GM12878 (cell line): ENCODE results near the gene PC. TPM values are rescaled to one million over a fixed set of nuclear protein-coding genes. Genes with fewer than 3 reads are reported as not detected.

Experiments used
- ATAC-seq: fragments of 200-7000 bp; cut with Tn5 transposase; 3 replicates; pipeline ENCODE4 v1.9.1; 2020; ENCODE audit warnings: mild to moderate bottlenecking, moderate library complexity
- BruUV-seq: library from RNA; stranded (reverse); fragments of 400-500 nt; replicated peaks from 2 replicates; lab custom pipeline; 2021; lab: Mats Ljungman, UMichigan
- CTCF ChIA-PET: fragments of 300-600 bp; sonication (Branson Sonifier 250); formaldehyde crosslinking; extraction: SDS; loops from one replicate; lab custom pipeline; 2021; ENCODE audit warnings: inconsistent platforms; lab: Yijun Ruan, JAX
- POLR2A ChIA-PET: fragments of 350-600 bp; formaldehyde crosslinking; extraction: SDS; loops from one replicate; lab custom pipeline; 2021; ENCODE audit warnings: inconsistent platforms; lab: Charles Lee
- RAD21 ChIA-PET: fragments of 300-600 bp; sonication (Branson Sonifier 250); formaldehyde crosslinking; loops from one replicate; lab custom pipeline; 2023; ENCODE audit warnings: antibody characterized with exemption; ENCODE audit not compliant: unreplicated experiment; lab: Charles Lee
- SMC1A ChIA-PET: fragments of 300-600 bp; sonication (Branson Sonifier 250); formaldehyde crosslinking; loops from one replicate; lab custom pipeline; 2023; ENCODE audit not compliant: unreplicated experiment, uncharacterized antibody; lab: Charles Lee
- DNase-seq: peaks from one replicate; pipeline ENCODE4 v3.0.0-alpha.2; 2011; ENCODE audit warnings: low read depth, low spot score
- FAIRE-seq: peaks from 3 replicates; lab custom pipeline; 2011; peaks lifted over from hg19 to GRCh38; lab: Jason Lieb, UNC
- H2AFZ ChIP-seq: 2 replicates; pipeline ENCODE4 v1.6.0; 2011; ENCODE audit warnings: low read depth, low read length, control low read depth; ENCODE audit not compliant: control insufficient read depth
- H3K27ac ChIP-seq: 2 replicates; pipeline ENCODE4 v1.5.1; 2011; ENCODE audit warnings: control low read depth; ENCODE audit not compliant: control insufficient read depth, insufficient read depth
- H3K27me3 ChIP-seq, 2 experiments: replicated peaks in 1 of 2; 2 replicates each; pipeline versions ENCODE4 v1.6.0 to v1.6.1; 2011; ENCODE audit warnings: low read length in 1 of 2; ENCODE audit not compliant: control insufficient read depth in 2 of 2, insufficient read depth in 2 of 2
- H3K36me3 ChIP-seq, 2 experiments: 2 replicates each; pipeline ENCODE4 v1.5.1; 2011; ENCODE audit warnings: low read length in 1 of 2; ENCODE audit not compliant: control insufficient read depth in 2 of 2, insufficient read depth in 2 of 2
- H3K4me1 ChIP-seq: 2 replicates; pipeline ENCODE4 v1.6.1; 2011; ENCODE audit warnings: mild to moderate bottlenecking, low read length, moderate library complexity, mixed read lengths; ENCODE audit not compliant: control insufficient read depth, insufficient read depth
- H3K4me2 ChIP-seq: 2 replicates; pipeline ENCODE4 v1.6.0; 2011; ENCODE audit warnings: control low read depth; ENCODE audit not compliant: control insufficient read depth, insufficient read depth
- H3K4me3 ChIP-seq: fragments of 200-600 bp; sonication (generic); 2 replicates; pipeline ENCODE4 v1.5.1; 2016
- H3K79me2 ChIP-seq: 2 replicates; pipeline ENCODE4 v1.6.0; 2011; ENCODE audit warnings: low read length; ENCODE audit not compliant: control insufficient read depth, insufficient read depth
- H3K9ac ChIP-seq: 2 replicates; pipeline ENCODE4 v1.8.0; 2011; ENCODE audit warnings: low read length, control low read depth, mixed read lengths; ENCODE audit not compliant: control insufficient read depth, insufficient read depth
- H3K9me3 ChIP-seq: replicated peaks from 3 replicates; pipeline ENCODE4 v1.5.1; 2011; ENCODE audit warnings: mild to moderate bottlenecking, low read length; ENCODE audit not compliant: control insufficient read depth, insufficient read depth
- H4K20me1 ChIP-seq: 2 replicates; pipeline ENCODE4 v1.6.0; 2011; ENCODE audit not compliant: control insufficient read depth, insufficient read depth
- CREM ChIP-seq: IDR thresholded peaks from 2 replicates; pipeline ENCODE4 v1.6.1; 2014; ENCODE audit warnings: antibody characterized with exemption, low read depth
- EGR1 ChIP-seq, 2 experiments: IDR thresholded peaks; 1 replicate in 1 of 2; 2 replicates in 1 of 2; pipeline ENCODE4 v1.6.1; 2011 to 2012; ENCODE audit warnings: low read depth in 2 of 2, low read length in 2 of 2, borderline replicate concordance in 1 of 2, mild to moderate bottlenecking in 1 of 2, moderate library complexity in 1 of 2
- MYC ChIP-seq: IDR thresholded peaks from 2 replicates; pipeline ENCODE4 v1.6.1; 2011; ENCODE audit warnings: mild to moderate bottlenecking, low read length, moderate library complexity, inconsistent platforms; ENCODE audit not compliant: insufficient read depth, insufficient replicate concordance, insufficient read length, severe bottlenecking
- NFYA ChIP-seq: IDR thresholded peaks from 2 replicates; pipeline ENCODE4 v1.6.1; 2011; ENCODE audit warnings: low read depth, mild to moderate bottlenecking, low read length, improper control_type of control experiment, borderline replicate concordance
- SUPT20H ChIP-seq: IDR thresholded peaks from 2 replicates; pipeline ENCODE4 v1.6.1; 2011; ENCODE audit warnings: low read depth, mild to moderate bottlenecking, low read length, moderate library complexity, borderline replicate concordance; ENCODE audit not compliant: control insufficient read depth
- WGBS: methylation state at CpG from one replicate; pipeline ENCODE4 v1.1.6; 2016; ENCODE audit warnings: low lambda C conversion rate; ENCODE audit not compliant: insufficient replicate concordance, insufficient coverage; ENCODE audit errors: missing lambda C conversion rate; 5-methylcytosine and 5-hydroxymethylcytosine counted together
- in situ Hi-C: fragments of 300-500 bp; cut with MboI; formaldehyde crosslinking; loops from 9 replicates; pipeline ENCODE4 v1.14.3; 2018; ENCODE audit warnings: mixed read lengths
- intact Hi-C: fragments of 100-400 bp; cut with micrococcal nuclease; formaldehyde crosslinking; loops from one replicate; pipeline ENCODE4 v1.14.2; 2022; ENCODE audit not compliant: unreplicated experiment
- polyA plus RNA-seq, 11 experiments: library from polyadenylated mRNA; depleted of rRNA in 4 of 11; unstranded in 6 of 11; stranded (reverse) in 5 of 11; fragments of >200 nt; fragmentation: Nextera tagmentation in 4 of 11; fragmentation: Illumina TruSeq in 1 of 11; extraction: Ambion mirVana in 4 of 11; extraction: Trizol in 1 of 11; gene quantifications; 1 replicate in 1 of 11; 2 replicates in 10 of 11; pipeline versions ENCODE4 v1.2.1 to v1.2.3, GENCODE V29; 2011 to 2016; ENCODE audit warnings: inconsistent platforms in 2 of 11, missing spikeins in 2 of 11, low read depth in 1 of 11
- total RNA-seq, 4 experiments: library from RNA; depleted of rRNA in 3 of 4; stranded (reverse); fragments of >200 nt in 3 of 4; fragmentation: Illumina TruSeq in 1 of 4; extraction: Trizol in 1 of 4; gene quantifications; 2 replicates each; pipeline versions ENCODE4 v1.2.1 to v1.2.3, GENCODE V29; 2013 to 2021
- TF ChIP-seq, protein P1 (sequence below): IDR thresholded peaks from 2 replicates; pipeline ENCODE4 v1.6.1; 2012; ENCODE audit warnings: low read length, inconsistent platforms

PC gene
- total and polyA plus RNA-seq, 10 of the 15 experiments (the other 5 are each of a cell fraction or from before 2014, with no cell fraction given) = 0.22 to 10.3 (median 4.5) TPM

DNA sequence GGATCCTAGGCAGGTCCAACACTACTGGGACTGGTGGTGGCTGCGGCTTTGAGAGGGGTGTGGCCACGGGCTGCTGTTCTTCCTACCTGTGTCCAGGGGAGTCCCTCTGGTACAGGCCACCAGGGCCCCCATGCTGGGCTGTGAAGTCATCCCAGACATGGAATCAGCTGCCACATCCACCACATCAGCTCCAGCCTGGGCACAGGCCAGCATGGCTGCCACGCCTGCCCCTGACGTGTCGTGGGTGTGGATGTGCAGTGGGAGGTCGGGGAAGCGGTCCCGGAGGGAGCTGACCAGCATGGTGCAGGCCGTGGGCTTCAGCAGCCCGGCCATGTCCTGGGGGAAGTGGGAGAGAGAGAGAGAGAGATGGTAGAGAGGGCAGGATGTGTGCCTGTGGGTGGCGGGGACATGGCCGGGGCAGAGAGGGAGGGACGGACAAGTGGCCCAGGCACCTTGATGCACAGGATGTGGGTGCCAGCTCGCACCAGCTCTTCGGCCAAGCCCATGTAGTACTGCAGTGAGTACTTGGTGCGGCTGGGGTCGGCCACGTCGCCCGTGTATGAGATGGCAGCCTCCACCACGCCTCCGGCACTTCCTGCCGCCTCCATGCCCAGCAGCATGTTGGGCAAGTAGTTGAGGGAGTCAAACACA lies 107.5 kb downstream of the PC start:
- no peaks in the 10 kb centered on the region for H4K20me1 ChIP-seq
- no peak overlapping the region for H3K4me3 ChIP-seq
- CTCF ChIA-PET = interaction anchor here (0.9 kb wide), 1 partner anchor 173 kb away, joined by 4 read pairs; the partner anchor contains the start of gene RBM4B
- H3K9me3 ChIP-seq = no peaks in the 10 kb centered on the region
- TF ChIP-seq, protein P1, sequence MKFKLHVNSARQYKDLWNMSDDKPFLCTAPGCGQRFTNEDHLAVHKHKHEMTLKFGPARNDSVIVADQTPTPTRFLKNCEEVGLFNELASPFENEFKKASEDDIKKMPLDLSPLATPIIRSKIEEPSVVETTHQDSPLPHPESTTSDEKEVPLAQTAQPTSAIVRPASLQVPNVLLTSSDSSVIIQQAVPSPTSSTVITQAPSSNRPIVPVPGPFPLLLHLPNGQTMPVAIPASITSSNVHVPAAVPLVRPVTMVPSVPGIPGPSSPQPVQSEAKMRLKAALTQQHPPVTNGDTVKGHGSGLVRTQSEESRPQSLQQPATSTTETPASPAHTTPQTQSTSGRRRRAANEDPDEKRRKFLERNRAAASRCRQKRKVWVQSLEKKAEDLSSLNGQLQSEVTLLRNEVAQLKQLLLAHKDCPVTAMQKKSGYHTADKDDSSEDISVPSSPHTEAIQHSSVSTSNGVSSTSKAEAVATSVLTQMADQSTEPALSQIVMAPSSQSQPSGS = no peak
- no peak for TF ChIP-seq CREM
- TF ChIP-seq MYC = no peak
- no peak for TF ChIP-seq EGR1 (IDR thresholded peaks at IDR 0.05; ENCODE audit: borderline replicate concordance in 1 of 2, low read depth in 2 of 2, low read length in 2 of 2)
- TF ChIP-seq SUPT20H = no peak
- TF ChIP-seq NFYA = no peak
- BruUV-seq = no TSS peak
- POLR2A ChIA-PET = no interaction called here
- FAIRE-seq (no peak), DNase-seq (no peak), ATAC-seq (no peak)
- H3K4me2 ChIP-seq = no peak overlapping the region
- H3K4me1 ChIP-seq = peaks cover 3% of the 10 kb centered on the region
- no peak overlapping the region for H2AFZ ChIP-seq
- no peak overlapping the region for H3K9ac ChIP-seq
- SMC1A ChIA-PET = no interaction called here
- RAD21 ChIA-PET = no interaction called here
- in situ Hi-C loops = no loop called here
- no peaks in the 10 kb centered on the region for H3K27me3 ChIP-seq
- intact Hi-C loops = no loop called here
- WGBS = 76% methylated on average over 21 of the region's 23 CpGs
- H3K27ac ChIP-seq = no peak overlapping the region
- H3K36me3 ChIP-seq = peaks cover 0 to 4% of the 10 kb centered on the region in 2 experiments; a peak in 2 of 4 replicates
- H3K79me2 ChIP-seq = no peaks in the 10 kb centered on the region
